Ishikawa (cell line): ENCODE measurements around the gene TOMT.

ENCODE experiments used
- CEBPB ChIP-seq: IDR thresholded peaks from 2 replicates; pipeline ENCODE4 v1.6.1; 2012
- CREB1 ChIP-seq: IDR thresholded peaks from 2 replicates; pipeline ENCODE4 v1.6.1; 2012; ENCODE audit warnings: low read depth
- EGR1 ChIP-seq: IDR thresholded peaks from 2 replicates; pipeline ENCODE4 v1.6.1; 2012
- EP300 ChIP-seq: IDR thresholded peaks from 2 replicates; pipeline ENCODE4 v1.6.1; 2012; ENCODE audit warnings: borderline replicate concordance
- FOXM1 ChIP-seq: IDR thresholded peaks from 2 replicates; pipeline ENCODE4 v1.6.1; 2012; ENCODE audit warnings: low read depth, borderline replicate concordance
- NFIC ChIP-seq: IDR thresholded peaks from 2 replicates; pipeline ENCODE4 v1.6.1; 2012
- RAD21 ChIP-seq: IDR thresholded peaks from 2 replicates; pipeline ENCODE4 v1.6.1; 2012; ENCODE audit warnings: low read depth
- TAF1 ChIP-seq: IDR thresholded peaks from 2 replicates; pipeline ENCODE4 v1.6.1; 2012; ENCODE audit warnings: low read depth, mild to moderate bottlenecking
- TCF12 ChIP-seq: IDR thresholded peaks from 2 replicates; pipeline ENCODE4 v1.6.1; 2012; ENCODE audit warnings: low read depth
- TEAD4 ChIP-seq: IDR thresholded peaks from 2 replicates; pipeline ENCODE4 v1.6.1; 2012
- USF1 ChIP-seq: IDR thresholded peaks from 2 replicates; pipeline ENCODE4 v1.6.1; 2012
- YY1 ChIP-seq: IDR thresholded peaks from 2 replicates; pipeline ENCODE4 v1.6.1; 2012; ENCODE audit warnings: low read depth
- ZBTB7A ChIP-seq: IDR thresholded peaks from 2 replicates; pipeline ENCODE4 v1.6.1; 2012; ENCODE audit warnings: low read depth
- TF ChIP-seq, protein P1 (sequence below): IDR thresholded peaks from 2 replicates; pipeline ENCODE4 v1.6.1; 2012
- TF ChIP-seq, protein P2 (sequence below): IDR thresholded peaks from 2 replicates; pipeline ENCODE4 v1.6.1; 2012; ENCODE audit warnings: low read depth, mild to moderate bottlenecking

TOMT gene, protein sequence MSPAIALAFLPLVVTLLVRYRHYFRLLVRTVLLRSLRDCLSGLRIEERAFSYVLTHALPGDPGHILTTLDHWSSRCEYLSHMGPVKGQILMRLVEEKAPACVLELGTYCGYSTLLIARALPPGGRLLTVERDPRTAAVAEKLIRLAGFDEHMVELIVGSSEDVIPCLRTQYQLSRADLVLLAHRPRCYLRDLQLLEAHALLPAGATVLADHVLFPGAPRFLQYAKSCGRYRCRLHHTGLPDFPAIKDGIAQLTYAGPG

DNA sequence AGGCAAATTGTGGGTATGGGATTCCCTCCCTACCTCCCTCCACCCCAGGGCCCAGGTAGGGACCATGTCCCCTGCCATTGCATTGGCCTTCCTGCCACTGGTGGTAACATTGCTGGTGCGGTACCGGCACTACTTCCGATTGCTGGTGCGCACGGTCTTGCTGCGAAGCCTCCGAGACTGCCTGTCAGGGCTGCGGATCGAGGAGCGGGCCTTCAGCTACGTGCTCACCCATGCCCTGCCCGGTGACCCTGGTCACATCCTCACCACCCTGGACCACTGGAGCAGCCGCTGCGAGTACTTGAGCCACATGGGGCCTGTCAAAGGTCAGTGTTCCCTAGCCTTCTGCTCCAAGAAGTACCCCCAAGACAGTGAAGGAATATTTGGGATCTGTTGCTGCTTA is at the start of gene TOMT:
Gene TOMT, plus strand, starts transcription at position 37 of the 400 bp plus-strand sequence. Its CDS starts 28 bp downstream, at position 65.
- TF ChIP-seq NFIC: no peak
- no peak for TF ChIP-seq ZBTB7A
- no peak for TF ChIP-seq CREB1
- no peak for TF ChIP-seq EP300
- TF ChIP-seq USF1: no peak
- TF ChIP-seq FOXM1: no peak
- TF ChIP-seq YY1: no peak
- no peak for TF ChIP-seq EGR1
- TF ChIP-seq CEBPB: no peak

DNA sequence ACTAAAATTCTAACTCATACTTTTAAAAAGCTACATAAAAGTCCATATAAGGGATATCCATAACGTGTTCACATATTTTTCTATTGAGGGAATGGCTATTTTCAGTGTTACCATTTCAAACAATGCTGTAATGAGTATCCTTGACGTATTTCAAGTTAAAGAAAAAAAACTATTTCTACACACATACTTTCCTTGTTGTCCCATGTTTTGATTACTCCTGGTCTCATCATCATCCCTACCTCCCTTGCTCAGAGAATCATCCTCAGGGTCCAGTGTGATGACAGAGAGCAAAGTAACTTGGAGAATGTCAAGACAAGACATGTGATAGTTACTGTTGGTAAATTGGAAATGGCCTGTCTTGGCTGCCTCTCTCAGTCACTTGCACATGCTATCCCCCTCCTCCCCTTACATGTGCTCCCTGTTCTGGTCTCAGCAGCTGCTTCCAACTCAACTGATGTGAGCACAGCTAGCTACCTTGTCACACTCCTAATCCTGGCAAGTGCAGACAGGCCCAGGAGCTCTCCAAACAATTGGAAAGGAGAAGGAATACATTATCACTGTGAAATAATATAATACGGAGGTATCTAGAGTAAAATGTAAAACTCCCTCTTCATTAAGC is 47.2 kb upstream of the TOMT start:
- TF ChIP-seq, protein P1, sequence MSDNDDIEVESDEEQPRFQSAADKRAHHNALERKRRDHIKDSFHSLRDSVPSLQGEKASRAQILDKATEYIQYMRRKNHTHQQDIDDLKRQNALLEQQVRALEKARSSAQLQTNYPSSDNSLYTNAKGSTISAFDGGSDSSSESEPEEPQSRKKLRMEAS: no peak
- no peak for TF ChIP-seq NFIC
- TF ChIP-seq, protein P2, sequence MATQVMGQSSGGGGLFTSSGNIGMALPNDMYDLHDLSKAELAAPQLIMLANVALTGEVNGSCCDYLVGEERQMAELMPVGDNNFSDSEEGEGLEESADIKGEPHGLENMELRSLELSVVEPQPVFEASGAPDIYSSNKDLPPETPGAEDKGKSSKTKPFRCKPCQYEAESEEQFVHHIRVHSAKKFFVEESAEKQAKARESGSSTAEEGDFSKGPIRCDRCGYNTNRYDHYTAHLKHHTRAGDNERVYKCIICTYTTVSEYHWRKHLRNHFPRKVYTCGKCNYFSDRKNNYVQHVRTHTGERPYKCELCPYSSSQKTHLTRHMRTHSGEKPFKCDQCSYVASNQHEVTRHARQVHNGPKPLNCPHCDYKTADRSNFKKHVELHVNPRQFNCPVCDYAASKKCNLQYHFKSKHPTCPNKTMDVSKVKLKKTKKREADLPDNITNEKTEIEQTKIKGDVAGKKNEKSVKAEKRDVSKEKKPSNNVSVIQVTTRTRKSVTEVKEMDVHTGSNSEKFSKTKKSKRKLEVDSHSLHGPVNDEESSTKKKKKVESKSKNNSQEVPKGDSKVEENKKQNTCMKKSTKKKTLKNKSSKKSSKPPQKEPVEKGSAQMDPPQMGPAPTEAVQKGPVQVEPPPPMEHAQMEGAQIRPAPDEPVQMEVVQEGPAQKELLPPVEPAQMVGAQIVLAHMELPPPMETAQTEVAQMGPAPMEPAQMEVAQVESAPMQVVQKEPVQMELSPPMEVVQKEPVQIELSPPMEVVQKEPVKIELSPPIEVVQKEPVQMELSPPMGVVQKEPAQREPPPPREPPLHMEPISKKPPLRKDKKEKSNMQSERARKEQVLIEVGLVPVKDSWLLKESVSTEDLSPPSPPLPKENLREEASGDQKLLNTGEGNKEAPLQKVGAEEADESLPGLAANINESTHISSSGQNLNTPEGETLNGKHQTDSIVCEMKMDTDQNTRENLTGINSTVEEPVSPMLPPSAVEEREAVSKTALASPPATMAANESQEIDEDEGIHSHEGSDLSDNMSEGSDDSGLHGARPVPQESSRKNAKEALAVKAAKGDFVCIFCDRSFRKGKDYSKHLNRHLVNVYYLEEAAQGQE: no peak
- TF ChIP-seq CEBPB: no peak
- TF ChIP-seq TAF1: no peak
- no peak for TF ChIP-seq RAD21
- no peak for TF ChIP-seq EP300
- TF ChIP-seq TEAD4: no peak
- TF ChIP-seq ZBTB7A: no peak
- no peak for TF ChIP-seq CREB1
- TF ChIP-seq USF1: no peak
- TF ChIP-seq YY1: no peak

GRCh38 chr11:72061739-72062396 is 43.9 kb upstream of the TOMT start:
- TF ChIP-seq NFIC (no peak), EP300 (no peak), CEBPB (no peak), TCF12 (no peak), TAF1 (no peak), USF1 (no peak), TEAD4 (no peak), FOXM1 (no peak), RAD21 (no peak), CREB1 (no peak)
- TF ChIP-seq, protein P1: no peak
- TF ChIP-seq, protein P2: no peak

GRCh38 chr11:72066855-72067254 is 38.9 kb upstream of the TOMT start:
- TF ChIP-seq FOXM1: no peak
- TF ChIP-seq, protein P2: no peak
- TF ChIP-seq EP300: no peak
- TF ChIP-seq, protein P1: no peak
- TF ChIP-seq TEAD4: no peak
- no peak for TF ChIP-seq ZBTB7A
- TF ChIP-seq RAD21: no peak
- no peak for TF ChIP-seq TCF12
- TF ChIP-seq NFIC: no peak
- TF ChIP-seq TAF1: no peak
- no peak for TF ChIP-seq CREB1
- no peak for TF ChIP-seq CEBPB
- no peak for TF ChIP-seq YY1
- TF ChIP-seq EGR1: no peak
- no peak for TF ChIP-seq USF1
